D721Med (cell line): ENCODE data around the gene ATP6V1E1.
"Not testable (repeated sequence)": the region's sequence is repeated elsewhere in the genome, so short reads cannot be mapped to it uniquely, and the experiment has no call there.

Experiments used
- DNase-seq: peaks from one replicate; pipeline ENCODE4 v3.0.0; 2011; ENCODE audit warnings: low spot score; ENCODE audit not compliant: insufficient read length
- FAIRE-seq: peaks from 2 replicates; lab custom pipeline; 2011; peaks lifted over from hg19 to GRCh38; lab: Jason Lieb, UNC
- TF ChIP-seq, protein P1 (sequence below): IDR thresholded peaks from 2 replicates; pipeline ENCODE4 v1.5.1; 2012; ENCODE audit warnings: mild to moderate bottlenecking, control low read depth; ENCODE audit not compliant: insufficient read depth; ENCODE audit errors: missing control alignments

Gene ATP6V1E1

DNA sequence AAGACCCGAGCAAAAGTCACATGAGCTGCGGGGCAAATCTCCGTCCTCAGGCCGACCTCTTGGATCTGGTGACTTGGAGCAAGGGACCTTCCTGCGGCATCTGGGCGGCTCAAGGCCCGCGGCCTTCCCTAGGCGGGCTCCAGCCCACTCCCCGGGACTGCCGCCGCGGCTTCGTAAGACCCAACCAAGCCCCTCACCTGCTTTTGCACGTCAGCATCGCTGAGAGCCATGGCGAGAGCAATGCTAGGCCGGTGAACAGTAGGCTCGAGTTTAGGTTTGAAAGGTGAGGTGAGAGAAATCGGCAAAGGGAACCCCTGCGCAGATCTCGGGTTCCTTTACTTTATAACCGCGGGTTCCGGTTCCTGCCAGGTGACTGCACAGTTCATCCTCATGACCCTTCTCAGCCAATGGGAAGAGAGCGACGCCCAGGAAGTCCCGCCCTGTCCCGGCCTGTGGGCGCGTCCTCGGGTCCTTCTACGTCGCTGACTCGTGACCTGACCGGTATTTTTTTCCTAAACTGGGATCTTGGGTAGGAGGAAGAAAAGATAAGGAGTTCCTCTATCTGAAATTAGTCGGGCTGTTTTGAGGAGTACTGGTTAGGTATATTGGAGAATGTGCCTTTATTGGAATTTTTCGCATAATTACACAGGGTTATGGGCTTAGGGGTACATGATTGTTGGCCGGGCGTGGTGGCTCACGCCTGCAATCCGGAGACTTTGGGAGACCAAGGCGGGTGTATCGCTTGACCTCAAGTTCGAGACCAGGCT, at the start of gene ATP6V1E1:
Gene ATP6V1E1 (minus strand): TSS at position 344 of the 767 bp plus-strand sequence. CDS start 114 bp downstream, at position 230.
- DNase-seq (peak; percentile 95), FAIRE-seq (no peak)
- TF ChIP-seq, protein P1, sequence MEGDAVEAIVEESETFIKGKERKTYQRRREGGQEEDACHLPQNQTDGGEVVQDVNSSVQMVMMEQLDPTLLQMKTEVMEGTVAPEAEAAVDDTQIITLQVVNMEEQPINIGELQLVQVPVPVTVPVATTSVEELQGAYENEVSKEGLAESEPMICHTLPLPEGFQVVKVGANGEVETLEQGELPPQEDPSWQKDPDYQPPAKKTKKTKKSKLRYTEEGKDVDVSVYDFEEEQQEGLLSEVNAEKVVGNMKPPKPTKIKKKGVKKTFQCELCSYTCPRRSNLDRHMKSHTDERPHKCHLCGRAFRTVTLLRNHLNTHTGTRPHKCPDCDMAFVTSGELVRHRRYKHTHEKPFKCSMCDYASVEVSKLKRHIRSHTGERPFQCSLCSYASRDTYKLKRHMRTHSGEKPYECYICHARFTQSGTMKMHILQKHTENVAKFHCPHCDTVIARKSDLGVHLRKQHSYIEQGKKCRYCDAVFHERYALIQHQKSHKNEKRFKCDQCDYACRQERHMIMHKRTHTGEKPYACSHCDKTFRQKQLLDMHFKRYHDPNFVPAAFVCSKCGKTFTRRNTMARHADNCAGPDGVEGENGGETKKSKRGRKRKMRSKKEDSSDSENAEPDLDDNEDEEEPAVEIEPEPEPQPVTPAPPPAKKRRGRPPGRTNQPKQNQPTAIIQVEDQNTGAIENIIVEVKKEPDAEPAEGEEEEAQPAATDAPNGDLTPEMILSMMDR, result no peak

DNA sequence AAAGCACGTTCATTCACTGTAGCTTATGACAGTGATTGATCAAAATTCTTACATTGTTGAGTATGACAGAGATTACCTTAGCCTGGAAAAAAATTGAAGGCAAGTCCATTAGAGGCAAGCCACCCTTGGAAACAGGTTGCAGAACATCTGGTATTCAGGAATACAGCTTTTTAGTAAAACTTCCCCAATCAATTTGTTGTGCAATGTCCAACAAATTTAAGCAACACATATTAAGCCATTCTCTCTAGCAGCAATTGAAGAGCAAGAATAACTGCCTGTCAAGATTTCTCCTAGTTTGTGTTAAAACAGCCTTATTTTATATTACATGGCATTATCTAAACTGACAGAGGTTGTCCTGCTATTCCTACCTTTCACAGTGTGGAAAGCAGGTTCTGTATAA, 47.0 kb upstream of the ATP6V1E1 start:
- TF ChIP-seq, protein P1, result no peak
- DNase-seq, result no peak
- no peak for FAIRE-seq

DNA sequence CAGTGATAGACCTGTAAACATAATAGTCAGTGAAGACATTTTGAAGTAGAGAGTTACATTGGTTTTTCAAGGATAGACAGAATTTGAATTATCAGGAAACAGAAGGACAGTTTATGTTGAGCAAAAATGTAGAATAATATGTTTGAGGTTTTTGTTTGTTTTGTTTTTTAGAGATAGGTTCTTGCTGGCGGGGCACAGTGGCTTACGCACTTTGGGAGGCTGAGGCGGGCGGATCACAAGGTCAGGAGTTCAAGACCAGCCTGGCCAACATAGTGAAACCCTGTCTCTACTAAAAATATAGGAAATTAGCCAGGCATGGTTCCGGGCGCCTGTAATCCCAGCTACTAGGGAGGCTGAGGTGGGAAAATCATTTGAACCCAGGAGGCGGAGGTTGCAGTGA, 45.6 kb upstream of the ATP6V1E1 start:
- DNase-seq (no peak), FAIRE-seq (no peak)
- TF ChIP-seq, protein P1, result no peak

DNA sequence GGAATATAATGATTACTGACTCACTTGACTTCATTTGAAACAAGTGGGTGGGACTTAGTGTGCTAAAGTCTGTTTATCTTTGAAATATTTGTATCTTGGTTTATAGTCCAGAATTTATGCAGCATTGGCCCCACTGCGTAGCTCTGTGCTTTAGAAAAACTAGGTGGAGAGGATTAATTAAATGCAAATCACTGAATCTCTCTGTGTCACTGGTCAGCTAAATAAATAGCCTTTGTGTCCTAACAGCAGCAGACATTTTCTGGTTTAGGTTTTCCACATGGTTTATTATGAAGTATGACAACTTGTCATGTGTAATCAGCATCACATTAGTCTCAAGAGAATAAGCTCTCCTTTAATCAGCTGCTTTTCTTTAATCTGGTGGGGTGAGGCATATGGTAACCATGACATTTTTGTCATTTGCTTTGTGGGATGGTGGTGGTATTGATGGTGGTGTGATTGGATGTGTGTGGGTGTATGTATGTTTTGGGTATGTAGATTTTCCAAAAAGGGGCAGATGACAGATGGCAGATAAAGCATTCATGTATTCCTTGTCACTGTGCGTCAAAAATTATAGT, 44.0 kb upstream of the ATP6V1E1 start:
- FAIRE-seq, result peak; percentile 75
- TF ChIP-seq, protein P1, result no peak
- no peak for DNase-seq

DNA sequence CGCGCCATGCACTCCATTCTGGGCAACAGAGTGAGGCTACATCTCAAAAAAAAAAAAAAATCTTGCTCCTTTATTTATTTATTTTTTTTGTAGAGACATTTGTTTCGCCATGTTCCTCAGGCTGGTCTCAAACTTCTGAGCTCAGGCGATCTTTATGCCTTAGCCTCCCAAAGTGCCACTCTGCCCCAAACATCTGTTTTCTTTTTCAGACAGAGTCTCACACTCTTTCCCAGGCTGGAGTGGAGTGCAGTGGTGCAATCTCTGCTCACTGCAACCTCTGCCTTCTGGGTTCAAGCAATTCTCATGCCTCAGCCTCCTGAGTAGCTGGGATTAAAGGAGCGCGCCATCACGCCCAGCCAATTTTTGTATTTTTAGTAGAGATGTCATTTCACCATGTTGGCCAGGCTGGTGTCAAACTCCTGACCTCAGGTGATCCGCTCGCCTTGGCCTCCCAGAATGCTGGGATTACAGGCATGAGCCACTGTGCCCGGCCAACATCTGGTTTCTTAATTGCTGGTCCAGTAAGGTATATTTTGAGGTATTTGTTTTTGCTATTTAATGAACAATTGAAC, 43.1 kb upstream of the ATP6V1E1 start:
- FAIRE-seq, DNase-seq: not testable (repeated sequence)

DNA sequence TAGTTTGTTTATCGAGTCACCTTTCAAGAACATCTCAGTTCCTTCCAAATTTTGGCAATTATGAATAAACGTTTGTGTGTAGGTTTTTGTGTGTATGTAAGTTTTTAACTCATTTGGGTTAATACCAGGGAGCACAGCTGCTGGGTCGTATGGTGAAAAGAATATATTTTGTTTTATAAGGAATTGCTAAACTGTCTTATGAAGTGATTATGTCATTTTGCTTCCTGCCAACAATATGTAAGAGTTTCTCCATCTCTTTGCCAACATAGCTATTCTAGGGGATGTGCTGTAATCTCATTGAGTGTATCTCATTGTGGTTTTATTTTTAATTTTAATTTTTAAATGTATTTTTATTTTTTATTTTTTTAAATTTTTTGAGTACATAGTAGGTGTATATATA, 37.3 kb upstream of the ATP6V1E1 start:
- DNase-seq (no peak), FAIRE-seq (no peak)
- TF ChIP-seq, protein P1, result no peak

DNA sequence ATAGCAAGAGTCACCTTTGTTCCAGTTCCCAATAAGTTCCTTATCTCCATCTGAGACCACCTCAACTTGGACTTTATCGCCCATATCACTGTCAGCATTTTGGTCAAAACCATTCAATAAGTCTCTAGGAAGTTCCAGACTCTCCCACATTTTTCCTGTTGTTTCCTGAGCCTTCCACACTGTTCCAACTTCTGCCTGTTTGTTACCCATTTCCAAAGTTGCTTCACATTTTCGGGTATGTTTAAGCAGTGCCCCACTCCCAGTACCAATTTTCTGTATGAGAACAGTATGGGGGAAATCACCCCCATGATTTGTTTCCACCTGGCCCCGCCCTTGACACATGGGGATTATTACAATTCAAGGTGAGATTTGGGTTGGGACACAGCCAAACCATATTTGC, 36.7 kb upstream of the ATP6V1E1 start:
- TF ChIP-seq, protein P1, result no peak
- DNase-seq (no peak), FAIRE-seq (no peak)
